ENCODE results near the gene RINL.
A peak's percentile ranks its signal among the peaks of the same experiment; 100 is the strongest.
"Not testable (repeated sequence)": the region's sequence is repeated elsewhere in the genome, so short reads cannot be mapped to it uniquely, and the experiment has no call there.

RINL gene

DNA sequence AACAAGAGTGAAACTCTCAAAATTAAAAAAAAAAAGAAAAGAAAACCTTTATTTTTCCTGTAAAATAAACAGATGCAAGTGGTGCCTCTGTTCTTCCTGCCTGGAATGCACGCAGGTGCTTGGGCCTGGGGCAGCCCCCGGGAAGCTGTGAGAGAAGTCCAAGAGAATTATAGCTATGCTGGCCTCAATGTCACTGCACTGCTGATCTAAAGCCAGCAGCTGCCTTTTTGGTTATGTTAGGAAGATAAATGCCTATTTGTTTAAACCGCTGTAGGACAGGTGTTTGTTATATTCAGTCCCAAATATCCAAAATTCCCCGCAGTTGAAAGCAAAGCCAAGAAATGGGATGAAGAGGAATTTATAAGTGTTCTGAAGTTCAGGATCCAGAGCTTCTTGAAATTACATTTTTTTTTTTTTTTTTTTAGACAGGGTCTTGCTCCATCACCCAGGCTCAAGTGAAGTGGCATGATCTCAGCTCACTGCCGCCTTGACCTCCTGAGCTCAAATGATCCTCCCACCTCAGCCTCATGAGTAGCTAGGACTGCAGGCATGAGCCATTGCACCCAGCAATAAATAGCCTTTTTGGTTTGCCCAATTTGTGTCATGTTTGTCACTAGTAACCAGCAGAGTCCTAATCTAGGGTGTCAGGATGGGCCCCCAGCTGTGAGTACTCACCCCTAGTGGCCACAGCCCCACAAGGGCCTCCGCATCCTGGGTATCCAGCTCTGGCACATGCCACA lies 2.2 kb downstream of the RINL start:
- DNase-seq (ENCODE audit: low read depth): no peak

DNA sequence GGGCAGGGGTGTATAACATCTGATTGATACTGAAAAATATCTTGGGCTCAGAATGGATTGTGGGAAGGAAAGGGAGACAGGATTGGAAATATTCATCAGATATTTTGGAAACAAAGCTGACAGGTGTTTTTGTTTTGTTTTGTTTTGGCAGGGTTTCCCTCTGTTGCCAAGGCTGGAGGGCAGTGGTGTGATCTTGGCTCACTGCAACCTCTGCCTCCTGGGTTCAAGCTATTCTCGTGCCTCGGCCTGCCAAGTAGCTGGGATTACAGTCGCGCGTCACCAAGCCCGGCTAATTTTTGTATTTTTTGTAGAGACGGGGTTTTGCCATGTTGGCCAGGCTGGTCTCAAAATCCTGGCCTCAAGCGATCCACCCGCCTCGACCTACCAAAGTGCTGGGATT lies 4.7 kb downstream of the RINL start:
- DNase-seq (ENCODE audit: low read depth): not testable (repeated sequence)

DNA sequence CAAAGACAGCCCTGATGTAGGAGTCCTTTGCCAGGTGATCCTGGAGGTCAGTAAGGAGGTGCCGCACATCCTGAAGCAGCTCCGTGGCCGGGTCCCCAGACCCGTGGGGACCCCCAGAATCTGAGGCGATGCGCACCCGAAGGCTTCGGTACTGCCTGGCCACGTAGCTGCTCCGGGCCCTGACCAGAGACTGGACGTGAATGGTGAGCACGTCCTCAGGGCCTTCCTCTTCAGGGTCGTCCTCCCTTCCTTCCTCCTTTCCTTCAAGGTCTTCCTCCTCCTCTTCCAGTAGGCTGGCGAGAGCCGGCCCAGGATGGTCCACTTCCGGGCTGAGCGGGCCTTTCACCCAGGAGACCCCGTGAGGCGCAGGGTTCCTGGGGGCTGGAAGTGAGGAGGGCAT lies 7.5 kb downstream of the RINL start:
- DNase-seq (ENCODE audit: low read depth): no peak

DNA sequence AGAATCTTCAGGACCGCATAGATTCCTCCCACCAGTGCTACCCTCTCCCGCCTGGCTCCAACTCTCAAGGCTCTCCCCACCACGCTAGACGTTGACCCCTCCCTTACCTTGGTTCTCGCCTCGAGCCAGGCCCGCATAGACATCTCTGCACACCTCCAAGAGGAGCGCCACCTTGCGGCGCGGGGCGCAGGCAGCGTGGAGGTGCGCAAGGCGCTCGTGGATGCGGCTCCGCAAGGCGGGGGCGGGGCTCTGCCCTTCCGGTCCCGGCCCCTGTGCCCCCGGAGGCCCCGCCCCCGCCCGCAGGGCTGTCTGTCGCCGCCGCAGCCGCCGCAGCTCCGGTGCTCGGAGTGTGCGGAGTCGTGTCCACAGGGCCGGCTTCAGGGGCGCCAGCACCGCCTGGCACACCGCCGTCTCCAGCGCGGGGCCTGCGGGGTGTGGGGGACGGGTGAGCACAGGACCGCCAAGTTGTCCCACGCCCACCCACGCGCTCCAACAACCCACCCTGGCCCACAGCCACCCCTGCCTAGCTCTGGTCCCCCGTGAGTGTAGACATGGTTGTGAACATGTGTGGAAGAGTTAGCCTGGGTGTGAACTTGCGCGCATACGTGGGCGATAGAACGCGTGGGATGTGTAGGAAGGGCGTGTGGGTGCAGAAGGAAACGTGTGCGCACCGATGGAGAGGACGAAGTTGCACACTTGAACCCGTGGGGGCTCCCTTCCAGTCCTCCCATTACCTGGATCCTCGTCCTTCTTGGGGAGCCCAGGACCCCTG lies 8.1 kb downstream of the RINL start:
- no peak for DNase-seq (ENCODE audit: low read depth)

DNA sequence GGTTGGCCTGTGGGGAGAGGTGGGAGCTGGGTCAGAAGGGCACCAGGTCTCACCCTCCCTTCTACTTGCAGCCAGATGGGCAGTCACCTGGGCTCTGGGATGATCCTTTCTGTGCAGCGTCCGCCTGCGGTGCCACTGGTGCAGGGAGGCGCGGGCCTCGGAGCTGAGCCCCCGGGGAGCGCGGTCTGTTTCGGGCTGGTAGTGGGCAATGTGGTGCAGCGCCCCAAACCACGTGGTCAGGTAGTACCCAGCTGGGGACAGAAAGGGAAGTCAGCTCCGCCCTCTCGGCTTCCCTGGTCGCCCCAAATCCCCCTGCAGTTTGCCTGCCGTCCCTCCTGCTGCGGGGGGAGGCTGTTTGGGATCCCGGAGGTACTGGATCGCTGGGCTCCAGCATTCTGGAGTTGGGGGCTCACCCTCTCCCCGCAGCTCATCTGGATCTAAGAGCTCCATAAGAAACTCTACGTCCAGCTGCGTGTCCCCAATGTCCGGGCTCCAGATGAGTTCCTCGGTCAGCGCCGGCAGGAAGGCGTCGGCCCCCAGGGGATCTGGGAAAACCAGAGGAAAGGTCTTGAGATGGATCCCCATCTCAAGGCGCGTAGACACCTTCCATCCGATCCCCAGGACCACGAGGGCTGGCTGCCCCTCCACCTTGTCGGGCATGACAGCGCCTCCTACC lies 8.8 kb downstream of the RINL start:
- no peak for DNase-seq (ENCODE audit: low read depth)

DNA sequence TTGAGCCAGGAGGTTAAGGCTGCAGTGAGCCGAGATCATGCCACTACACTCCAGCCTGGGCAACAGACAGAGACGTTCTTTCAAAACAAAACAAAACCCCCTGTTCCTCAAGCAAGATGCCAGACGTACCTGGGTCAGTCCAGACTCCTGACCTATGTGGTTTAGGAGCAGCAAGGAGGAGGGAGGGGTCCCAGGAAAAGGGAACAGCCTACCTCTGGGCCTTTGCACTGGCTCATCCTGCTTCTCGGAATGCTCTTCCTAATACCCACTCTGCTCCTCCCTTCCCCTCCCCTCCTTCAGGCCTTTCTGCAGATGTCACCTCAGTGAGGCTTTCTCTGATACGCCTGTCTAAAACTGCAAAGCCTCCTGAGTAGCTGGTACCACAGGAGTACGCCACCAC lies 9.5 kb downstream of the RINL start:
- no peak for DNase-seq (ENCODE audit: low read depth)

DNA sequence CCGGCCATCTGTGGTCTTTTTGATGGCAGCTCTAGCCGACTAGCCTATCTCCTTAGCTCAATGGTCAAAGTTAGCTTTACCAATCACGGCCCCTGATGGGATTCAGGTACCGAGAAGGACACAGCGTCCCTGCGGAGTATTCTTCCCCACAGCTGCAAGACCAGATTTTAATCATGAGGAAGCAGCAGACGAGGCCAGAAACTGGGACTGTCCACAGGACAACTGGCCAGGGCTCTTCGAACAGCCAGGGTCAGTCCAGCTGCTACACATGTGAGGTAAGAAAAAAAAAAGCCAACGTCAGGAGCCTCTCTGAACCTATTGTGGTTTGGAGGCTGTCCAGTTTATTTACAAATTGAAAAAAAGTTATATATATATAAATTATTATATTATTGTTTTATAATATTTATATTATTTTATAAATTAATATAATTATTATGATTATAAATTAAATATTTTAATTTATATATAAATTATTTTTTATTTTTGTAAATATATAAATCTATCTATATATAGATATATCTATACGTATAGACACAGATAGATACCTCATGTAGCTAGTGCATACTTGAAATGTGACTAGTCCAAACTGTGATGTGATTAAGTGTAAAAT lies 10.8 kb downstream of the RINL start:
- no peak for DNase-seq (ENCODE audit: low read depth)

DNA sequence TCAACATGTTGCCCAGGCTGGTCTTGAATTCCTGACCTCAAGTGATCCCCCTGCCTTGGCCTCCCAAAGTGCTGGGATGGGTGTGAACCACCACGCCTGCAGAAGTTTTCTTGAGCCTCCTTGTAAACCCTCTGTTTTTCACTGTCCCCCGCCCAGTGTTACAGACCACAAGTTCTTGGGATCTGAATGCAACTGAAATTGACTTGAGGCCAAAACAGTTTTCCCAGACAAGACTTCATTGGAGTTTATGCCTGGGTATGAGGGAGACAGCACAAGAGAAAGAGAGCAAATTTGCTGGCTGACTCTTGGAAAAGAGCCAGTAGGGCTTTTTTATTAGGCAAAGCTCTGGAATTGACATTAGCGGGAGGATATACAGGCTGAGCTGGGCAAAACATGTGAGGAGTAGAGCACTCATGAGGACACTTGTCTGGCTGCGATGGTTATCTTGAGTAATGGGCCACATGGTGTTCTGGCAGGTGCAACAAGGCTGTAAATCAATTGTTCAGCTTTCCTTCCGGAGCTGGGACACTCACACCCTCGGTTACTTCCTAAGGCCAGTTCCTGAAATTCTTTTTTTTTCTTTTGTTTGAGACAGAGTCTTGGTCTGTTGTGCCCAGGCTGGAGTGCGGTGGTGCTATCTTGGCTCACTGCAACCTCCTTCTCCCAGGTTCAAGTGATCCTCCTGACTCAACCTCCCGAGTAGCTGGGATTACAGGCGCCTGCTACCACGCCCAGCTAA lies 15.6 kb downstream of the RINL start:
- no peak for DNase-seq (ENCODE audit: low read depth)

DNA sequence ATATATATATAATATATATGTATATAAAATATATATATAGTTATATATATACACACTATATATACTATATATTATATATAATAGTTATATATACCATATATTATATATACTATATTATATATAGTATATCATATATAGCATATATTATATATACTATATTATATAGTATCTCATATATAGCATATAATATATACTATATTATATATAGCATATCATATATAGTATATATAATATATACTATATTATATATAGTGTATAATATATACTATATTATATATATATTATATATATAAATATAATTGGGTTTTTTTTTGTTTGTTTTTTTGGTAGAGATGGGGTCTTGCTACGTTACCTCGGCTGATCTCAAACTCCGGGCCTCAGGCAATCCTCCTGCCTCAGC lies 16.7 kb downstream of the RINL start:
- DNase-seq (ENCODE audit: low read depth): no peak

DNA sequence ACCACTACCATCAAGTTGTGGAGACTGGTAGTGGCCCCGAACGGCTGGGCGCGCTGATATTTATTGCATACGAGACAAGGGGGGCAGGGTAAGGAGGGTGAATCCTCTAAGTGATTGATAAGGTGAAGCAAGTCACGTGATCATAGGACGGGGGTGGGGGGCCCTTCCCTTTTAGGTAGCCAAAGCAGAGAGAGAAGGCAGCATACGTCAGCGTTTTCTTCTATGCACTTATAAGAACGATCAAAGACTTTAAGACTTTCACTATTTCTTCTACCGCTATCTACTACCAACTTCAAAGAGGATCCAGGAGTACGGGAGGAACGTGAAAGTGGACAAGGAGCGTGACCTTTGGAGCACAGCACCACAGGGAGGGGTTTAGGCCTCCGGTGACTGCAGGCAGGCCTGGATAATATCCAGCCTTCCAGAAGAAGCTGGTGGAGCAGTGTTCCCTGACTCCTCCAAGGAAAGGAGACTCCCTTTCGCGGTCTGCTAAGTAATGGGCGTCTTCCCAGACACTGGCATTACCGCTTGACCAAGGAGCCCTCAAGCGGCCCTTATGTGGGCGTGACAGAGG lies 18.4 kb downstream of the RINL start:
- not testable (repeated sequence) for DNase-seq (ENCODE audit: low read depth)

DNA sequence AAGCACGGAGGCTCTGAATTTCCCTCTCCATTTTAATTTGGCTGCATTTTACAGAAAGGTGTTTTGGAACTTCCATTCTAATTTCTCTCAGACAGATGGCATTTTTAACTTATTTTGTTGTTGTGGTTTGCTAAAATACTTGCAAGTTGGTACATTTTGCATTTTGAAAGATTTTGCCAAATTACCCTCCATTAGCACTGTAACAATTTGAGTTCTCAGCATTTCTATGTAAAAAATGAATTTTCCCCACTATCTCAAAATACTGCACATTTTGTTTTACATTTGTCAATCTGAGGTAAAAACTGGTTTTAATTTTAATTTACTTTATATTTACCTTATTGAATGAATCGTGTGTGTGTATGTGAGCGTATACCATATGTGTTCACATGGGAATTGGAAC lies 21.3 kb downstream of the RINL start:
- DNase-seq (ENCODE audit: low read depth): no peak

DNA sequence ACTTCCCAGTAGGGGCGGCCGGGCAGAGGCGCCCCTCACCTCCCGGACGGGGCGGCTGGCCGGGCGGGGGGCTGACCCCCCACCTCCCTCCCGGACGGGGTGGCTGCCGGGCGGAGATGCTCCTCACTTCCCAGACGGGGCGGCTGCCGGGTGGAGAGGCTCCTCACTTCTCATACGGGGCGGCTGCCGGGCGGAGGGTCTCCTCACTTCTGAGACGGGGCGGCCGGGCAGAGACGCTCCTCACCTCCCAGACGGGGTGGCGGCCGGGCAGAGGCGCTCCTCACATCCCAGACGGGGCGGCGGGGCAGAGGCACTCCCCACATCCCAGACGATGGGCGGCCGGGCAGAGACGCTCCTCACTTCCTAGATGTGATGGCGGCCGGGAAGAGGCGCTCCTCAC lies 22.3 kb downstream of the RINL start:
- not testable (repeated sequence) for DNase-seq (ENCODE audit: low read depth)

DNA sequence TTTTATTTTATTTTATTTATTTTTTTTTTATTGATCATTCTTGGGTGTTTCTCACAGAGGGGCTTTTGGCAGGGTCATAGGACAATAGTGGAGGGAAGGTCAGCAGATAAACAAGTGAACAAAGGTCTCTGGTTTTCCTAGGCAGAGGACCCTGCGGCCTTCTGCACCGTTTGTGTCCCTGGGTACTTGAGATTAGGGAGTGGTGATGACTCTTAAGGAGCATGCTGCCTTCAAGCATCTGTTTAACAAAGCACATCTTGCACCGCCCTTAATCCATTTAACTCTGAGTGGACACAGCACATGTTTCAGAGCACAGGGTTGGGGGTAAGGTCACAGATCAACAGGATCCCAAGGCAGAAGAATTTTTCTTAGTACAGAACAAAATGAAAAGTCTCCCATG lies 23.1 kb downstream of the RINL start:
- not testable (repeated sequence) for DNase-seq (ENCODE audit: low read depth)

DNA sequence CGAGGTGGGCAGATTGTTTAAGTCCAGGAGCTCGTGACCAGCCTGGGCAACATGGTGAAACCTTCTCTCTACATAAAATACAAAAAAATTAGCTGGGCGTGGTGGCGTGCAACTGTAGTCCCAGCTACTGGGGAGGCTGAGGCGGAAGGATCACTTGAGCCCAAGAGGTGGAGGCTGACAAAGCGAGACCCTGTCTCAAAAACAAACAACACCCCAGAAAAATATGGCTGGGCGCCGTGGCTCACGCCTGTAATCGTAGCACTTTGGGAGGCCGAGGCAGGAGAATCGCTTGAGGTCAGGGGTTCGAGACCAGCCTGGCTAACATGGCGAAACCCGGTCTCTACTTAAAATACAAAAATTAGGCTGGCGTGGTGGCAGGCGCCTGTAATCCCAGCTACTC lies 24.9 kb downstream of the RINL start:
- DNase-seq (ENCODE audit: low read depth): no peak

DNA sequence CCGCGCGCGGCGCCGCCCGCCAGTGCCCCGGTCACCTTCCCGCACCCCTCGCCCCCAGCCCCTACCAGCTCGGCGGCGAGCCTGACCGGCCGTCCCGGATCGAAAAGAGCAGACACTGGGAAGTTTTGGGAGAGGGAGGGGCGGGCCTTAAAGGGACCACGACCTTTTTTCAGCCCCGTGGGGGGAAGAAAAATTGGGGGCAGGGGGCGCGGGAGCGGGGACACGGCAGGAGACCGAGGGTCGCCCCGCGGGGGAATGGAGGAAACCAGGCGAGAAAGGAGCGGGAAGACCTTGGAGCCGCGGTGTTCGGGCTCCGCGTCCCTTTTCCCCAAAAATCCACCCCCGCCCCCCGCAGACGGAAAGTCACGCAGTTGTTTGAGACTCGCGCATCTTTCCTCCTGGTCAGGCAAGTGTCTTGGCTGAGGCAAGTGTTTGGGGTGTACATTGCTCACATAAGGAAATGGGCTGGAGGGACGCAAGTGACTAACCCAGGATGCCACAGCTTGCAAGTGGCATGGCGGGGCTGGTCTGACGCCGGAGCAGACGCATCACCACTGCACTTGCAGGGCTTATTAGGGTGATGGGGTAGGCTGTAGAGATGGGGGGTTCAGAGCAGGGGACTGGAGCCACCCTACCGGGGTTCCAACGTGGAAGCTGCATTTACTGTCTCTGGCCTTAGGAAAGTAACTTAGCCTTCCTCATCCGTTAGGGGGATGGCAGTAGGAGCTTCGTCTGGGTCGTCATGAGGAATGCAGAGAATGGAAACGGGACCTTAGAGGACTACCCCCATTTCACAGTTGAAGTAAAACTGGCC lies 25.6 kb downstream of the RINL start:
- DNase-seq (ENCODE audit: low read depth): no peak

DNA sequence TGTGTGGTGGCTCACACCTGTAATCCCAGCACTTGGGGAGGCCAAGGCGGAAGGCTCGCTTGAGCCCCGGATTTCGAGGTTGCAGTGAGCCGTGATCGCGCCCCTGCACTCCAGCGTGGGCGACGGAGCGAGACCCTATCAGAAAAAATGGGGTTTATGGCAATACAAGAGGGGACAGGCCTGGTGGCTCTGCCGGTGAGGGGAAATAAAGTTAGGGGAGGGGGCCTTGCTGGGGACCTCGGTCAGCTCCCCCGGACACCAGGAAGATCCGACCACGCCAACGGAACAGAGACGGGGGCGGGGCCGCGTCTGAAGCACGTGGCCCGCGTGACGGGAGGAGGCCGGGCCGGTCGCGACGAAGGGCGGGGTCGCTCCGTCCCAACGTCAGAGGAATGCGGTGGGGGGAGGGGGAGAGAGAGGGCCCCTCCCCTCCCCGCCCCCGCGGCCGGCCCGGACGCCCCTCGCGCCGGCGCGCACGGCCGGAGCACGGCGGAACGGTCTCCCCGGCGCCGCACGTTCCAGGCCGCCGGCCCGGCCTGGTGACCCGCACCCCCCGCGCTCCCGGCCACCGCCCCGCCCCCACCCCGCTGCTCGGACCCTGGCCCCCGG lies 26.3 kb downstream of the RINL start:
- no peak for DNase-seq (ENCODE audit: low read depth)

DNA sequence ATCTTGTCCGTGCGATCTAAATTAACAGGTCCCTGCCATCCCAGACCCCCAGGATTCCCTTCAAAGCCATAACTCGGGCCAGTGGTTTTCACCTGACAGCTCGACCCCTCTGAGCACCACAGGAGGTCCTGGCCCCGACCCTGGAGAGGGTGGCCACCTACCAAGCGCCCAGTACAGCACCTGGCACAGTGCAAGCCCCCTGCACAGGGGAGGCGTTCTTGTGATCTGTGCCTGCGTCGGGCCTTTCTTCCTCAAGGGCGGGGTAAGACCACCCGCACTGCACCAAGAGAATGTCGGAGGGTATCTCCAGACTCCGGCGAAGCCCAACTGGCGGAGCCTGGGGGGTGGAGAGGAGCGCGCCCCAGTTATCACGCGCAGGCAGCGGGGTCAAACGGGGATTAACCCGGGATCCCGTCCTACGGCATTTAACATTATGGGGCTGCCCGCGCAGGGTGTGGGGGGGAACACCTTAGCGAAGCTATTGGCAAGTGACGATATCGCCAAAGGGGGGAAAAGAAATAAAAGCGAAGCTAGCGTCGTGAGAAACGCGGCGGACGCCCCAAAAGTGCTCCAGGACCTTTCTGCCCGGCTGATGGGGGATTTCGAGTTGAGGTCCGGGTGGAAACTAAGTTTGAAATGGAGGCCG lies 27.0 kb downstream of the RINL start:
- DNase-seq (ENCODE audit: low read depth): no peak

DNA sequence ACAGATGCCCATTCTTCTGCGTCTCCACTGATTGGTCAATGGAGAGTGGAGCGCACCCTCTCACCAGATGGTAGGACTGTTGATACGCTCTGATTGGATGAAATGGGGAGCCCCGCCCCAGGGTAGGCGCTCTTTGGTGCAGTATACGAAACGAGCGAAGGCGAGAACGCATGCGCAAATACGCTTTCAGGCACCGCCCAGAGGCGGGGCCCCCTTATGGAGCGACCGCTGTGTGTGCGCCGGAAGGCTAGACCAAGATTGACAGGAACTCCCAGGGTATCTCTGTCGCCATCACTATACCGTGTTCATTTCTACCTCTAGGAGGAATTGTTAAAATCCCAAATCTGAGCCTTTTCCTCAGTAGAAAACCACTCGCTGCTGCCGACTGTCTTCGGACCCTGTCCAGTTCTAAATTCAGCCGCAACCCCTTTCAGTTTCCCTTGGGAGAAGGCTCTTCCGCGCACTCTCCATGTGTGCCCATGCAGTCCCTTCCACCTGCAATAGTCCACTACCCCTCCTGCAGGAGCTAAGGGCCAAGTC lies 27.6 kb downstream of the RINL start:
- no peak for DNase-seq (ENCODE audit: low read depth)

DNA sequence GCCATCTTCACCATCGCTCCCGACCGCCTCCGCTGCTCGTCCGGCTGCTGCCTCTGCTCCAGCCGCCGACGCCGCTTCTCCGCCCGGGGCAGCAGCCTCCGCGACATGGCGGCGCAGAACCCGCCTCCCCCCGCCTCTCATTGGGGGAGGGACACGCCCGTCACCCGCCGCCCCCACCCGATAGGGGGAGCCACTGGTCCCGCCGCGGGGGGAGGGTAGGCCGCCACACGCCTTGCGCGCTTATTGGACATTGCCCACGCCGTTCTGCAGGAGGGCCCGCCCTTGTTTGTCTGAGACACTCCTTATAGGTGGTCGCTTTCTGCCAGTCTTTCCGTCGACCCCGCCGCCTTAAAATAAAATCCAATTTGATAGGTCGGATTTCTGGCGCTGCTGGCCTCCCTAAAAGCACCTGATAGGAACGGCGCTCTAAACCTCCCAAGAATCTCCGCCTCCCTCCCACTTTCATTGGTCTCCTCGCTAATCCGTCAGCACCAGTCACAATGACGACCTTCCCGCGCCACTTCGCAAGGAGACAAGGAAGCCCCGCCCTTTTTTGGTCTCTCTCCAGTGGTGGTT lies 28.1 kb downstream of the RINL start, which contains the start of gene HNRNPL:
Gene HNRNPL (minus strand): TSS at position 127 of the 576 bp plus-strand sequence. CDS start 20 bp downstream, at position 107.
- peak; percentile 99 for DNase-seq (ENCODE audit: low read depth)
